ENCODE data around the gene MAGEB4. TPM values are rescaled to one million over a fixed set of nuclear protein-coding genes. Genes with fewer than 3 reads are reported as not detected.

The MAGEB4 gene
- total RNA-seq, 4 donors from 2014 or later, result not detected

DNA sequence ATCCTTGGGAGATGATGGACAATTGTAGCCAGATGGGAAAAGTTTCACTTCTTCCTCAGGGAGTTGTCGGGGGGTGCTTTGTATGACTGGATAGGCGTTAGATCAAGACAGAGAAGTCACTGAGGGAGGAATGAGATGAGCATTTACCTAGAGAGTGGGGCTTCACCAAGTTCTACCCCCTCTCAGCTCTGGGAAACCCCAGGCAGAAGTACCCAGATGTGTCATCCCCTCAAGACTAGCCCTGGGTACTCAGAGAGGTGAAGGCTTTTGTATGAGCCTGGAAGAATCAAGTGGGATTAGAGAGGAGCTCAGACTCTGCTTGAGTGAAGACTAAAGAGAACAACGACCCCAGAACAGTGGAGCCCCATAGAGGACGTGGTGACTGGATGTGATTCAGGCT is 7.1 kb downstream of the MAGEB4 start:
- no peak overlapping the region for H3K4me3 ChIP-seq (ENCODE audit: low read depth, poor library complexity, severe bottlenecking)
- intact Hi-C loops (cut with DNase I; ENCODE audit: low total_unique reads), result no loop called here
- TF ChIP-seq POLR2A (IDR thresholded peaks at IDR 0.05), result no peak
- no peak for TF ChIP-seq CTCF (IDR thresholded peaks at IDR 0.05)
- no peak for DNase-seq (ENCODE audit: low spot score in 2 of 2)
- whole genome bisulfite sequencing, 2 donors, result 68 to 85% methylated on average over 4 of the region's 4 CpGs

GRCh38 chrX:30253257-30253656 is 11.5 kb downstream of the MAGEB4 start:
- DNase-seq (ENCODE audit: low spot score in 2 of 2), result no peak
- intact Hi-C loops (cut with DNase I; ENCODE audit: low total_unique reads), result no loop called here
- no peak overlapping the region for H3K4me3 ChIP-seq (ENCODE audit: low read depth, poor library complexity, severe bottlenecking)
- TF ChIP-seq CTCF (IDR thresholded peaks at IDR 0.05) (no peak), POLR2A (IDR thresholded peaks at IDR 0.05) (no peak)
- 79 to 100% methylated on average over 1 of the region's 1 CpG for WGBS, 2 donors

GRCh38 chrX:30259927-30260326 is 18.1 kb downstream of the MAGEB4 start:
- 57 to 69% methylated on average over 2 of the region's 2 CpGs for WGBS, 2 donors
- intact Hi-C loops (cut with DNase I; ENCODE audit: low total_unique reads), result no loop called here
- TF ChIP-seq CTCF (IDR thresholded peaks at IDR 0.05), result no peak
- no peak for TF ChIP-seq POLR2A (IDR thresholded peaks at IDR 0.05)
- H3K4me3 ChIP-seq (ENCODE audit: low read depth, poor library complexity, severe bottlenecking), result no peak overlapping the region
- no peak for DNase-seq (ENCODE audit: low spot score in 2 of 2)

DNA sequence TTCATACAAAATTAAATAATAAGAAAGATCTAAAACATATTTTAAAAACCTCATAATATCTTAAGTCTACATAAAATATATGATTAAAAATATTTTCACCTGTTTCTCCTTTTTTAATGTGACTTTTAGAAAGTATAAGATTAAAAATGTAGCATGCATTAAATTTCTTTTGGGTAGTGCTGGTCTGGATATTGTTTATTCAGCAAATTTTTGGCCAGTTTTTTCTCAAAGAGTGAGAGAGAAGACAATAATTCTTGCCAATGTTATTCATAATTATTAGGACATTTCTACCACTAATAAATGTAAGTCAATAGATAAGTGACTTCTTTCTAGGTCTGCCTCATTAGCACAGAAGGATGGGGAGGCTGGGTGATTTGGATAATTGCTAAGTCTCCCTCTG is 19.2 kb downstream of the MAGEB4 start:
- no peak for DNase-seq (ENCODE audit: low spot score in 2 of 2)
- TF ChIP-seq POLR2A (IDR thresholded peaks at IDR 0.05) (no peak), CTCF (IDR thresholded peaks at IDR 0.05) (no peak)
- intact Hi-C loops (cut with DNase I; ENCODE audit: low total_unique reads), result no loop called here
- H3K4me3 ChIP-seq (ENCODE audit: low read depth, poor library complexity, severe bottlenecking), result no peak overlapping the region

- 76 to 97% methylated on average over 1 of the region's 1 CpG for WGBS, 2 donors
- intact Hi-C loops (cut with DNase I; ENCODE audit: low total_unique reads), result no loop called here
- no peak for DNase-seq (ENCODE audit: low spot score in 2 of 2)
- TF ChIP-seq POLR2A (IDR thresholded peaks at IDR 0.05), result no peak
- TF ChIP-seq CTCF (IDR thresholded peaks at IDR 0.05), result no peak
- no peak overlapping the region for H3K4me3 ChIP-seq (ENCODE audit: low read depth, poor library complexity, severe bottlenecking)
These were observed 21.0 kb downstream of the MAGEB4 start for GRCh38 chrX:30262763-30263162.

DNA sequence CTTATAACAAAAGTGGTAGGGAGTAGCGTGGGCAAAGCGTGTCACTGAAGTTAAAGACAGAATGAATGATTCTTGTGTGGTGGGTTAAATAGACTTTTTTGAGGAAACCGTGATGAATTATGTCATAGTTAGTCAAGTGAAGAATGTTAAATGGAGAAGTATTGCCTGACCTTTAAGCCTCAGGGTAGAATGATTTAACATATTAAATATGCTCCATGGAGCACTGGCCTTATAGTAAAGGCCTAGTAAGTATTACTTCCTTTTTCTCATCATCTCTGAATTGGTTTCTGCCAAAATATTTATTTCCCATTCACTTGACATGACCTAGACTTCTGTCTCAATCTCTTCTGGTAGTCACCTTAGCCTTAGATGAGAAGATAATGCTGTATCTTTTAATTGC is 28.8 kb downstream of the MAGEB4 start:
- intact Hi-C loops (cut with DNase I; ENCODE audit: low total_unique reads), result no loop called here
- TF ChIP-seq POLR2A (IDR thresholded peaks at IDR 0.05), result no peak
- TF ChIP-seq CTCF (IDR thresholded peaks at IDR 0.05), result no peak
- WGBS, 2 donors, result 84 to 89% methylated on average over 3 of the region's 3 CpGs
- DNase-seq (ENCODE audit: low spot score in 2 of 2), result no peak
- H3K4me3 ChIP-seq (ENCODE audit: low read depth, poor library complexity, severe bottlenecking), result no peak overlapping the region

All from lower leg skin (tissue), 4 donors.